Measurements from ENCODE around the gene FLAD1.

DNA sequence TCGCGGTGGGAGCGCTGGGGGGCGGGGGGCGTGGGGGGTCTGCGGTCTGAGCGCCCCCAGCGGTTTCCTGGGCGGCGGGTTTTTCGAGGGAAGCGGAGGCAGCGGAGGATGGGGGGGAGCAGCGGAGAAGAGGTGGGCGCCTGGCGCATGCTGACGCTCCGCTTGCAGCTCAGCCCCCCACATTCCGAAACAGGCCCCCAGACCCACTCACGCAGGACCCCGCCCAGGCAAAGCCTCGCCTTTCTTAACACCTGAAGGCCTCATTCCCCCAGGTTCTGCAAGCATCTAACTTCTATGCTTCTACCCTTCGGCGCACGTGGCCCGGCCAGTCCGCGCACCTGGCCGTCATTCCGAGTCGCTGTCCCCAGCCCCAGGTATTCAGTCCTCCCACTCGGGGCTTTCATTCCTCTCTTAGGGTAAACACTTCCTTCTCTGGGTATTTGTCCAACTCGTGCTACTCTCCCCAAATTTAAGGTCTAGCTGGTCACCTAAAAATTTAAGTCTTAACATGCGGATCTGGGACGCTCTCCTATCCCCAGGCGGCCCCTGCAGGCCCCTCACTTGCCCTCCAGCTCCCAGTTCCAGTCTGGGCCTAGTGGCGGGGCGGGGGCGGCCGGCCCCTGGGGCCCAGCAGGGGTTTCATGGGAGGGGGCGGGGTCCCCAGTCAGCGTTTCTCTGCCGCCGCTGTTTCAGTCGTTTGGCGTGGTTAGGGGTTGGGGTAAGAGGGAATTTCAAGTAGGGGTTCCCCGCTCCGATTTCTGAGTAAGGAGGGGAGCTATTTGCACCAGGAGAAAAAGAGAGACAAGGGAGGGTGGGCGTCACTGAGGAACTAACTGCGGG, 16.6 kb downstream of the FLAD1 start:
- TF ChIP-seq, protein P1, sequence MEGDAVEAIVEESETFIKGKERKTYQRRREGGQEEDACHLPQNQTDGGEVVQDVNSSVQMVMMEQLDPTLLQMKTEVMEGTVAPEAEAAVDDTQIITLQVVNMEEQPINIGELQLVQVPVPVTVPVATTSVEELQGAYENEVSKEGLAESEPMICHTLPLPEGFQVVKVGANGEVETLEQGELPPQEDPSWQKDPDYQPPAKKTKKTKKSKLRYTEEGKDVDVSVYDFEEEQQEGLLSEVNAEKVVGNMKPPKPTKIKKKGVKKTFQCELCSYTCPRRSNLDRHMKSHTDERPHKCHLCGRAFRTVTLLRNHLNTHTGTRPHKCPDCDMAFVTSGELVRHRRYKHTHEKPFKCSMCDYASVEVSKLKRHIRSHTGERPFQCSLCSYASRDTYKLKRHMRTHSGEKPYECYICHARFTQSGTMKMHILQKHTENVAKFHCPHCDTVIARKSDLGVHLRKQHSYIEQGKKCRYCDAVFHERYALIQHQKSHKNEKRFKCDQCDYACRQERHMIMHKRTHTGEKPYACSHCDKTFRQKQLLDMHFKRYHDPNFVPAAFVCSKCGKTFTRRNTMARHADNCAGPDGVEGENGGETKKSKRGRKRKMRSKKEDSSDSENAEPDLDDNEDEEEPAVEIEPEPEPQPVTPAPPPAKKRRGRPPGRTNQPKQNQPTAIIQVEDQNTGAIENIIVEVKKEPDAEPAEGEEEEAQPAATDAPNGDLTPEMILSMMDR (IDR thresholded peaks at IDR 0.05; ENCODE audit: insufficient read depth, low read depth, low read length), result no peak
- no peak for TF ChIP-seq EZH2 (IDR thresholded peaks at IDR 0.05; ENCODE audit: insufficient read depth, low read length)
